Stimulated activated naive CD4-positive, alpha-beta T cell treated with Interleukin-2 at 50 U/mL for 16 hours (primary cell): ENCODE results near the gene WDR64.
"Not testable (repeated sequence)": the region's sequence is repeated elsewhere in the genome, so short reads cannot be mapped to it uniquely, and the experiment has no call there.

Source experiments
- DNase-seq: peaks from one replicate; lab custom pipeline; 2025; lab: John Stamatoyannopoulos, UW

The WDR64 gene

DNA sequence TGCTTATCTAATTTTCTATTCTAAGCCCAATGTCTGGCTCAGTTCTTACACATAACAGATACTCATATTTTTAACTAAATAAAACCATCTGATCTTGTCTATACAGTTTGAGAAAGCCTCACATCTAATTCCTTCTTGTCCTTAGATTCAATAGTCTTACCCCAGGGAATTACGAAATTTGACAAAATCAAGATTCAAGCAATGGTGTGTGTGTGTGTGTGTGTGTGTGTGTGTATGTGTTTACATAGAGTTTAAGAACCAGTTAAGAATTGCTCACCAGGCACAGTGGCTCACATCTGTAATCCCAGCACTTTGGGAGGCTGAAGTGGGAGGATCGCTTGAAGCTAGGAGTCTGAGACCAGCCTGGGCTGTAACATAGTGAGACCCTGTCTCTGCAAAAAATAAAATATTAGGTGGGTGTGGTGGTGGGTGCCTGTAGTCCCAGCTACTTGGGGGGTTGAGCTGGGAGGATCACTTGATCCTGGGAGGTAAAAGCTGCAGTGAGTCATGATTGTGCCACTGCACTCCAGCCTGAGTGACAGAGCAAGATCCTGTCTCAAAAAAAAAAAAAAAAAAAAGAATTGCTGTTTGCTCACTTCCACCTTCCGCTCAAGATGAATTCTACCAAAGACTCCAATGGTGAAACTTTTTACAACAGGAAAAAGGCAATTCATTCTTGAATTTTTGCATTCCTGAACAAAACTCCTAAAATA, 6.2 kb downstream of the WDR64 start:
- DNase-seq: no peak

DNA sequence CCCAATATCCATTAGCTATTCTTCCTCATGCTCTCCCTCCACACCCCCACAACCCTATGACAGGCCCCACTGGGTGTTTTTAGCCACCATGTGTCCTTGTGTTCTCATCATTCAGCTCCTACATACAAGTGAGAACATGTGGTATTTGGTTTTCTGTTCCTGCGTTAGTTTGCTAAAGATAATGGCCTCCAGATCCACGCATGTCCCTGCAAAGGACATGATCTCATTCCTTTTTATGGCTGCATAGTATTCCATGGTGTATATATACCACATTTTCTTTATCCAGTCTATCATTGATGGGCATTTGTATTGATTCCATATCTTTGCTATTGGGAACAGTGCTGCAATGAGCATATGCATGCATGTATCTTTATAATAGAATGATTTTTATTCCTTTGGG, 6.9 kb downstream of the WDR64 start:
- DNase-seq: not testable (repeated sequence)

DNA sequence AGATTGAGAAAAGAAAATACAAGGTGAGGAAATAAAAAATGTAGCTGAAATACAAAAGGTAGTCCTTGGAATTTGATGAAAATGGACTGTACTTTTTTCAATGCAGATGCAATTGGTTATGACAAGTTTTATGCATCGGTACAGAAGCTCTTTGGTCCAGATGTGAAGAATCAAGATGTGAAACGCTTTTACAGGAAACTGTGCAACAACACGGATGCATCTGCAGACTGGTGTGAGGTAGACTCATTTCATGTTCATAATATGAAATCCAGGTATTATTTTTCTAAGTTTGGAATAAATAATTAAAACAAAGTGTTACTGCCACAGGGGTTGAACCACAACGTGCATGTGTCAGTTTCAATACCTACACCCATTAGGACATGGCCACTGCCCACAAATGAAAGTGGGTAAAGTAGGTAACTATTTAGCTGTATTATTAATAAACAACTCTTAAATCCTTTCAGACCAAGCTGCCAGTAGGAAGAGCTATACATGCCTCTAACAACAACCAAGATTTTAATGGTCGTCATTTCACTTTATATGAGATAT, 8.4 kb downstream of the WDR64 start:
- no peak for DNase-seq

- DNase-seq: no peak
These were observed 14.3 kb downstream of the WDR64 start for GRCh38 chr1:241666419-241666818.

DNA sequence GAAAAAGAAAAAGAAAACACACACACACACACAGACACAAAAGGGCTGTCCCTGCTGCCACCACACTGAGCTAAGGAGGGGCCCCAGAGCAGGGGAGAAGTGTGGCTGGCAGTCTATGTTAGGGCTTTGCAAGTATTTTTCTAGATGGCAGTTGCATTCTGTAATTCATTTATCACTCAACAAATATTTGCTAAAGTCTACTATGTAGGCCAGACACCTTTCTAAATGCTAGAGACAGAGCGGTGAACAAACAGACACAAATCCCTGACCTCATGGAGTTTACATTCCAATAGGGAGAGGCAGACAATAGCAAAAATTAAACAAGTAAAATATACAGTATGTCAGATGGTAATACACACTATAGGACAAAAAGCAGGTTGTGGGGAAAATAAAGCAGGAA, 20.2 kb downstream of the WDR64 start:
- no peak for DNase-seq

- DNase-seq: no peak
These were observed 22.8 kb downstream of the WDR64 start for GRCh38 chr1:241674805-241675384.

DNA sequence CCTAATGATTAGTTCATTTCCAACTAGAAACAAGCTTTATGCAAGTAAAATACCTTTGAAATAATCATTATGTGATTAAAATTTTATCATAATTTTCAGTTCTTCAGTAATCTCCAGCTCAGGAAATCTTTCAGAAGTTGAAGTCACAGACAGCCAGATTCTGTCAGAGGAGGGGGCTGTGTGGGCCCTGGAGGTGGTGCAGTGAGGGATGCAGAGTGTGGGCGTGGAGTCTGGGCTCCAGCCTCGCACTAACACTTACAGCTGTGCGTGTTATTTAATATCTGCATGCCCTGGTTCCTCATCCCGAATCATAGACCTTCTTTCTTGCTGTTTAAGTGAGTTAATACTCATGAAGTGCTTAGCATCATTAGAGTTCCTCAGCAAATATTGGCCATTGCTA, 23.9 kb downstream of the WDR64 start:
- DNase-seq: no peak

DNA sequence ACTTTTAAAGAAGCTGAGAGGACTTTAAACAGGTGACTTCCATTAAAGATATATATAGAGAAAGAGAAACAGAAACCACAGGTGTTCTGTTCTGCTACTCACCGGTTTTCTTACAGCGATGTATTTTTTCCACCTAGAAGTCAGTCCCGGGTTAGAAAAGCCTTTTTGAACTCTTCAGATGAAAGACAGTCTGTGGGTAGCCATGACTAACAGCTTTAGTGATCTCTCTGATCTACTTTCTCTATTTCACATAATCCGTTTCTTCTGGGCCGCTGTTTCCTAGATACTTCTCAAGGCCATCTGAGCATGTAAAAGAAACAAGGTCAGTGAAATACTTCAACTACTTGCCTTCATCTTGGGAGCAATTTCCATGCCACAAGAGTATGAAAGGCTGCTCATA, 25.1 kb downstream of the WDR64 start:
- DNase-seq: no peak

DNA sequence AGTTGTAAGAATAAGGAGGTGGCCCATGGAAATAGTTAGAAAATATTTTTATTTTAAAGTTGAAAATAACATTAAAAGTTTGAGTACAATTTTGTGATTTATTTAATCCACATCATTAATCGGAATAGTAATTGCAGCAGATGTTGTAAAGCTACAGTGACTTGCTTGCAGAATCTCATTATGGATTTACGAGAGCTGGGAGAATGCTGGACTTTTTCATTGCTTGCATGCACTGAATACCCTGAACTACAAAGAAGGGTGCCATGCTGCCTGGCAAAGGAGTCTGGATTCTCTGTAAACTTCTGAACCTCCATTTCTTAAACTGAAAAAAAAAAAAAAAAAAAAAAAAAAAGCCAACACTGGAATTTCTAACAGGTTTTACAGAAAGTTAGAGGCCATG, 26.5 kb downstream of the WDR64 start:
- DNase-seq: no peak

DNA sequence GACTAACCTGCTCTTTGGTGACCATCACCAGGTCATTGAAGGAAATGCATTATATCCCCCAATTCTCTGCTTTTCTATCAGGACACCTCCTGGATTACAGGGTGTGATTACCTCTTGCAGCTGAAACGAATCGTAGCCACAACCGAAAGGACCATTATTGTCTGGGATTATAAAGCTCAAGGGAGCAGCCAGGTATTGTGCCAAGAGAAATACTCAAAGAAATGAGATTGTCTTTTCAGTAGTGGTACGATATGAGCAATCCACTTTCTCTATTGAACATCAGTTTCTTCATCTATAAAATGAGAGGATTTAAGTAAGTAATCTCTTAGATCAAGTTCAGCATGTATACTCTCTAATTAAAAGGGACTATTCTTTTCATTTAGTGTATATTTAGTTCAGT, 27.3 kb downstream of the WDR64 start:
- no peak for DNase-seq

DNA sequence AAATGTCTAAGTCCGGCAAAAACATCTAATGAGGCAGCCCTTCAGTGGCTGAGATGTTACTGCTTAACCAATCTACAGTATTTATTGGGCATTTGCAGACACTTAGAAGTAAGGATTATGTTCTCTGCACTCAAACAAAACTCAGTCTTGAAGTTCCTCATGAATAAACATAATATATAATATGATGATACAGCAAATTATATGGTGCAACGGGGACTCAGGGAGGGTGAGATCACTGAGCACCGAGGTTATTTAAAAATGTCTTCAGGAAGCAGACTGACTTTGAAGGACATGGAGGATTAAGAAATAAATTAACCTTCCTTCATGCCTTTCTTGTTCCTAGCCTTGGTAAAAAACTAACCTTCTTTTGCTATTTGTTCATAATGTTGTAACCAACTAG, 27.9 kb downstream of the WDR64 start:
- no peak for DNase-seq

- DNase-seq: not testable (repeated sequence)
These were observed 29.9 kb downstream of the WDR64 start for GRCh38 chr1:241681861-241682448.

GRCh38 chr1:241682921-241683320, 30.8 kb downstream of the WDR64 start:
- DNase-seq: no peak

- DNase-seq: no peak
These were observed 32.0 kb downstream of the WDR64 start for GRCh38 chr1:241684108-241684507.

- DNase-seq: no peak
These were observed 36.9 kb downstream of the WDR64 start for GRCh38 chr1:241688940-241689368.

- DNase-seq: no peak
These were observed 43.4 kb downstream of the WDR64 start for GRCh38 chr1:241695246-241696171.

DNA sequence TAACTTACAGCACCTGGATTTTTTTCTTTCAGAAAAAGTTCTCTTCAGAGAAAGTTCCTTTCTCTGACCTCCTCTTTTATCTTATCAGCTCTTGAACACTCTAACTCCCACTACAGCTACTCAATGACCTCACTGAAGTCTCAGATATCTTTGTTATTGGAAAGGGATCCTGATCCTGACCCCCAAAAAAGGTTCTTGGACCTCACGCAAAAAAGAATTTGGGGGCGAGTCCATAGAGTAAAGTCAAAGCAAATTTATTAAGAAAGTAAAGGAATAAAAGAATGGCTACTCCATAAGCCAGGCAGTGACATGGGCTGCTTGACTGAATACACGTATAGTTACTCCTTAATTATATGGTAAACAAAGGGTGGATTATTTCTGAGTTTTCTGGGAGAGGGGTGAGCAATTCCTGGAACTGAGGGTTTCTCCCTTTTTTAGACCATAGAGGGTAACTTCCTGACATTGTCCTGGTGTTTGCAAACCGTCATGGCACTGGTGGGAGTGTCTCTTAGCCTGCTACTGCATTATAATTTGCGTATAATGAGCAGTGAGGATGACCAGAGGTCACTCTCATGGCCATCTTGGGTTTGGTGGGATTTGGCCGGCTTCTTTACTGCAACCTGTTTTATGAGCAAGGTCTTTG, 44.2 kb downstream of the WDR64 start:
- DNase-seq: no peak

- DNase-seq: no peak
These were observed 44.9 kb downstream of the WDR64 start for GRCh38 chr1:241696815-241697639.

GRCh38 chr1:241697640-241698018, 45.5 kb downstream of the WDR64 start:
- DNase-seq: no peak

DNA sequence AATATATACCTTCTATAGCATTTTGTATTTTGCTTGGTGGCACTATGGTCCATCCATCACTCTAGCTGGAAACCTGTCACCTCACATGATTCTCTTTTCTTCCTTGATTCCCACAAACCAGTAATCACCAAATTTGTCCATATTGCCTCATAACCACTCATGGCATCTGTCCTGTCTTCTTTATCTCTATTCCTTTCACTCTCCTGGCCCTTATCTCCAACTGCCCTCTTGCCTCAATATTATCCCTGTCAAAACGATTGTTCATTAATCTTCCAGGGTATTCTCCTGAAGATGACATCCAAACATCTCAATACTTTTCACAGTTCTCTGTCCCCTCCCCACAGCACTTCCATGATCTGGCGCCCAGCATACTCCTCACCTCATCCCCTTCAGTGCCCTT, 46.1 kb downstream of the WDR64 start:
- DNase-seq: no peak
